GM13976 (cell line): ENCODE data around the gene WDFY1.

ENCODE experiments used
- DNase-seq: peaks from one replicate; pipeline ENCODE4 v3.0.0; 2012; ENCODE audit warnings: low spot score
- in situ Hi-C: fragments of 300-500 bp; cut with MboI; formaldehyde crosslinking; loops from one replicate; pipeline ENCODE4 v1.12.0; 2022; ENCODE audit warnings: low sequenced_read_pairs, mixed read lengths, inconsistent platforms; ENCODE audit not compliant: unreplicated experiment
- TF ChIP-seq, protein P1 (sequence below): IDR thresholded peaks from 2 replicates; pipeline ENCODE4 v1.5.1; 2012; ENCODE audit warnings: borderline replicate concordance, mild to moderate bottlenecking; ENCODE audit not compliant: insufficient read depth; ENCODE audit errors: extremely low read depth, missing control alignments, control extremely low read depth

Gene WDFY1

DNA sequence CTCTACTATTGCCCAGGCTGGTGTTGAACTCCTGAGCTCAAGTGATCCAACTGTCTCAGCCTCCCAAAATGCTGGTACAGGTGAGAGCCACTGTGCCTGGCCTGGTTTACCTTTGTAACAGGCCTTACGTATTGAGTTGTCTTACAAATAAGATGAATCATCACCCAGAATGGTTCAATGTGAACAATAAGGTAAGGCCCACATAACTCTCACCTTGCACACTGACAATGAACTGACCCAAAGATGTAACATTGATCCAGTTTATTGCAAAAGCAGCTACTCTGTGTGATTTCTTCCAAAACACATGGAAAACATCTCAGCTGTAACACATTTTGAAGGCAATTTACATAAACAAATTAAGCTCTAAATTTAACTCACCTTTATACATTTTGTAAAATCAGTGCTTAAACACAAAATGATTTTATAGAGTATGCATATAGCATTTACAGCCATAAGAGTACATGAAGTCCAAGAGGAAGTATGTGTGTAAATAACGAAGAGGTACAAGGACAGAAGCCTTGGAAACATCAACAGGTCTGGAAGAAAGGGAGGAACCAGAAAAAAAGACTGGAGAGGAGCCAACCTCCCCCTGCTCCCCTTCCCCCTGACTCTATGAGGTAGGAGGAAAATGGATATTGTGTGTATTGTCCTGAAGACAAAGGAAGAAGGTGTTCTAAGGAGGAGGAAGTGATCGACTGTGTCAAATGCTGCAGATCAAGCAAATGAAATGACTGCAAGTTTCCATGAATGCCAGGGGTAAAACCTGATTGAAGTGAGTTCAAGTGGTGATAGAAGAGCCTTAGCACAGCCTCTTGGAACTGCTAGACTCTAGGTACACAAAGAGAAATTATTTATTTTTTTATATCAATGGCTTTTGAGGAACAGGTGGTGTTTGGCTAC is 5.6 kb upstream of the WDFY1 start:
- TF ChIP-seq, protein P1, sequence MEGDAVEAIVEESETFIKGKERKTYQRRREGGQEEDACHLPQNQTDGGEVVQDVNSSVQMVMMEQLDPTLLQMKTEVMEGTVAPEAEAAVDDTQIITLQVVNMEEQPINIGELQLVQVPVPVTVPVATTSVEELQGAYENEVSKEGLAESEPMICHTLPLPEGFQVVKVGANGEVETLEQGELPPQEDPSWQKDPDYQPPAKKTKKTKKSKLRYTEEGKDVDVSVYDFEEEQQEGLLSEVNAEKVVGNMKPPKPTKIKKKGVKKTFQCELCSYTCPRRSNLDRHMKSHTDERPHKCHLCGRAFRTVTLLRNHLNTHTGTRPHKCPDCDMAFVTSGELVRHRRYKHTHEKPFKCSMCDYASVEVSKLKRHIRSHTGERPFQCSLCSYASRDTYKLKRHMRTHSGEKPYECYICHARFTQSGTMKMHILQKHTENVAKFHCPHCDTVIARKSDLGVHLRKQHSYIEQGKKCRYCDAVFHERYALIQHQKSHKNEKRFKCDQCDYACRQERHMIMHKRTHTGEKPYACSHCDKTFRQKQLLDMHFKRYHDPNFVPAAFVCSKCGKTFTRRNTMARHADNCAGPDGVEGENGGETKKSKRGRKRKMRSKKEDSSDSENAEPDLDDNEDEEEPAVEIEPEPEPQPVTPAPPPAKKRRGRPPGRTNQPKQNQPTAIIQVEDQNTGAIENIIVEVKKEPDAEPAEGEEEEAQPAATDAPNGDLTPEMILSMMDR, result no peak
- no peak for DNase-seq
- in situ Hi-C loops, result no loop called here

DNA sequence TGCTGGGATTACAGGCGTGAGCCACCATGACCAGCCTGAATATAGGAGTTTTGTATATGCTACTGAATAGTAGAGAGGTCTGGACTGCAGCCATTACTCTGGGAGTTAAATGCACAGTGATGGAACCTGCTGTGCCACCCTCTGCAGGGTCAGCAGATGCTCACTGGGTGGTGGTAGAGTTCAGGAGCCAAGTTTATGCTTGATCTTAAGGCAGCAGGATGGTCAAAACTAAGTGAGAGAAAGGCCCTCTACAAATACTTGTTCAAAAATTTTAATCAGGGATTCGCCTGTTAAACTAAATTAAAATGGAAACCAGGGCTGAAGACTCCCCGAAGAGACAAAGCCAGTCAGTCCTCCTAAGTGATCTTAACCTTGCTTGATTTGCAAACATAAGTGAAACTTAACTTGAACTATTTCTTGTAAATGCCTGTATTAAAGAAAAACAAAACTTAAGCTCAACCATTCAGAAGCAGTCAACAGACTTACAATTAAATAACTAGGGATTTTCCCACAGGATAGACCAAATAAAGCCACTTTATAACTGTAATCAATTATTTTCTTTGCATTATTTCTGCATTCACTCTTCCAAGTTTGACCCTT is 4.2 kb upstream of the WDFY1 start:
- TF ChIP-seq, protein P1, result no peak
- in situ Hi-C loops, result no loop called here
- no peak for DNase-seq

DNA sequence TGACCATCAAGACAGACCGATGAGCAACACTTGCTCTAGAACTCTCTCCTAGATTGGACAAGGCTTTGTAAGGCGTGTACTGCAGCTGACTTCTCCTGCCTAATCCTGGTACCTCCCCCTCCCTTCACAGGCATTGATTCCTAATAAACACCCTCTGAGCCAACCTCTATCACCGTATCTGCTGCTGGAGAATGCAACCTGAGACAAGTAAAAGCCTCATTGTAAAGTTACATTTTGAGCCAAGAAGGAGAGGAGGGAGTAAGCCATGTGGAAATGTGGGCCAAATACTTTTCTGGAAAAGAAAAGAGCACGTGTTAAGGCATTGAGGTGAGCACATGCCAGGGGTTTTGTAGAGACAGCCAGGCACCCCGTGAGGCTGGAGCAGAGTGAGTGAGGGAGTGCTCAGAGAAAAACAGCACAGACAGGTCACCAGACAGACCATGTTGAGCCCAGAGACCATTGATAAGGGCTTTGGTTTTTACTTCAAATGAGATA is 2.6 kb upstream of the WDFY1 start:
- TF ChIP-seq, protein P1, result no peak
- no peak for DNase-seq
- in situ Hi-C loops, result no loop called here

DNA sequence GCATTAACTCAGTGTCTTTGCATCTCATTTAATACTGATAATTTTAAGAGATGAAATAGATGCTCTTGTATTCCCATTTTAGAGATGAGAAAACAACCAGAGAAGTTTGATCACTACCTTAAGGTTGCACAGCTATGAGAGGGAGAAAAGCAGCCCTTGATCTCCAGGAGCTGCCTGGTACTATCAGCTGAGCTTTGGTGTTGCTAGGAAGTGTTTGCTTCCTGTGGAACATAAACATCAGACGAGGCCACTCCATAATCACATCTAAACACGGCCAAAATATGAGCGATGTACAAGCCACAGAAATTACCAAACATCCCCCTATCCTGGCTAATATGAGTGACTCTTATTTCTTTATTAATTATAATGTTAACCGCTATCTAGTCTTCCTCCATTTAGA is 620 bp upstream of the WDFY1 start:
- in situ Hi-C loops, result no loop called here
- no peak for DNase-seq
- TF ChIP-seq, protein P1, result no peak

DNA sequence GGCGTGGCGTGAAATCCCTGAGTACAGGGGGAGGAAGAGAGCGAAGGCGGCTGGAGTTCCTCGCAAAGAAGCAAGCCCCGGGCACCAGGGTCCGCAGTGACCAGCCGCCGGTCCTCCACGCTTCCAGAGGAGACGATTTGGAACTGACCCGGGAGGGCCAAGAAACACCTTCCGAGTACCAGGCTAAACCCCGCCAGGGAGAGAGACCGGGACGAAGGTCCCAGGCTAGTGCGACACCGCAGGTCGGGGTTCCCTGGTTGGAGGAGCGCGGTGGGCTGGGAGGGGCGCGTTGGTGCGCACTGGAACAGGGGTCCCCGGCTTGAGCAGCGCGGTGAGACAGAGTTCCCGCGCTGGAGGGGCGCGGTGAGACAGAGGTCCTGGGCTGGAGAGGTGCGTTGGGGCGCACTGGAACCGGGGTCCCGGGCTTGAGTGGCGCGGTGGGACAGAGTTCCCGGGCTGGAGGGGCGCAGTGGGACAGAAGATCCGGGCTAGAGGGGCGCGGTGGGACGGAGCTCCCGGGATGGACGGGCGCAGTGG is 901 bp downstream of the WDFY1 start:
- in situ Hi-C loops, result no loop called here
- peak; percentile 57 for DNase-seq
- TF ChIP-seq, protein P1, result no peak

DNA sequence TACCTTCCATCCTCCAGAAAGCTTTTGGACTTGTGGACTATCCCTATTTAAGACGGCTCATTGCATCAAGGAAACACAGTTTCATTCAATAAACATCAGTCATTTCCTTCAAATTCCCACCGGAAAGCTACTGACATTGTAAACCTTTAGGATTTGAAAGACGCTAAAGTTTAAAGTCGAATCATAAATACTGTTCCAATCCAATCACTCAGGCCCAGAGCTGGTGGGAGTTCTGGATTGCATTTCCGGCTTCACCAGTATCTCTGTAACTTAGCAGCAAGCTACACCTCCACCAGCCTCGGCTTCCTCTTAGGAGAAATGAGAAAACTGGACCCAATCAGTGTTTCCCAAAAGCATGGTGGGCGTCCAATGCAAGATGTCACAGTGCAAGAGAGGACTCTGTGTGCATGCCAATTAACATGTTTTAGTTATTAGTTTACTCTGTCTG is 1.6 kb downstream of the WDFY1 start:
- in situ Hi-C loops, result no loop called here
- TF ChIP-seq, protein P1, result no peak
- peak; percentile 36 for DNase-seq
